Epithelial cell of prostate (primary cell): ENCODE measurements around the gene KNG1.
A peak's percentile ranks its signal among the peaks of the same experiment; 100 is the strongest.
"Not testable (repeated sequence)": the region's sequence is repeated elsewhere in the genome, so short reads cannot be mapped to it uniquely, and the experiment has no call there.

Source experiments
- DNase-seq: peaks from one replicate; pipeline ENCODE4 v3.0.0-alpha.2; 2011; ENCODE audit warnings: low read depth, low spot score
- H3K27ac ChIP-seq: fragments of 450-650 bp; 2 replicates; pipeline ENCODE4 v1.5.1; 2017; ENCODE audit warnings: mild to moderate bottlenecking

Gene KNG1

DNA sequence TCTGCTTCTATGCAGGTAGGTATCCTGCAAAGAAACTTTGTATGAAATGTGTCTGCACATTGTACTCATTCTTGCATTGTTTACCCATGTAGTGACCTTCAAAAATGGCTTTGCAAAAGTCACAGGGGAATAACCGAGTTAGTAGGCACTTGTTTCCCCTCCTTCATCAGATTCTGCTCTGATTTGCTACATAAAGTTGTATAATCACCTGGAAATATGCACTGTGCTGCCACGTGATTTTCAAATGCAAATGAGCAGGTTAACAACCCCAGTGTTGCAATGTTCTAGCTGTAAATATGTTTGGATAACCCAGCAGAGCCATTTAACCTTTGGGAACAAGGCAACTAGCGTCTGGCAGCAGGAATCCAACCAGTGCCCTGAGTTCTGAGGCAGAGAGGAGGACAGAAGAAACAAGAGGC, at the start of gene KNG1:
Gene KNG1, plus strand, starts transcription at position 321 of the 419 bp plus-strand sequence. CDS start 184 bp downstream, outside the sequence.
- no peak within 1 kb of the TSS for H3K27ac ChIP-seq
- DNase-seq, result no peak

DNA sequence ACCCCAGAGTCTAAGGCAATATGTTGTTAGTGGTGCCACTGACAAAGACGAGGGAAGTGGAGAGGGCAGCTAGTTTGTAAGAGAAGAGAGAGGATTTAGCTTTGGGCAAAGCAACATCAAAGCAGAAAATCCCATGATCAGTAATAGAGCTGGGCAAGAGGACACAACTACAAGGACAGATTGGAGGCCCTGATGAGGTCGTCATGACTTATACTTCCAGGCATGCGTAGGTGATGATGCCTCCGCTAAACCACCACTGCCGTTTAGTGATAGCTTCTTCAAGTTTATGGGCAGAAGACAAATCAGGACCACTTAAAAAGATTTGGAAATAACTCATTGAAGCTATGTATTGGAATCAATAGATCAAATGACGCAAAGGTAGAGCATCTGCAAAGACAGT, 48.7 kb upstream of the KNG1 start:
- DNase-seq, result no peak
- peak overlapping the region; percentile 88 for H3K27ac ChIP-seq

DNA sequence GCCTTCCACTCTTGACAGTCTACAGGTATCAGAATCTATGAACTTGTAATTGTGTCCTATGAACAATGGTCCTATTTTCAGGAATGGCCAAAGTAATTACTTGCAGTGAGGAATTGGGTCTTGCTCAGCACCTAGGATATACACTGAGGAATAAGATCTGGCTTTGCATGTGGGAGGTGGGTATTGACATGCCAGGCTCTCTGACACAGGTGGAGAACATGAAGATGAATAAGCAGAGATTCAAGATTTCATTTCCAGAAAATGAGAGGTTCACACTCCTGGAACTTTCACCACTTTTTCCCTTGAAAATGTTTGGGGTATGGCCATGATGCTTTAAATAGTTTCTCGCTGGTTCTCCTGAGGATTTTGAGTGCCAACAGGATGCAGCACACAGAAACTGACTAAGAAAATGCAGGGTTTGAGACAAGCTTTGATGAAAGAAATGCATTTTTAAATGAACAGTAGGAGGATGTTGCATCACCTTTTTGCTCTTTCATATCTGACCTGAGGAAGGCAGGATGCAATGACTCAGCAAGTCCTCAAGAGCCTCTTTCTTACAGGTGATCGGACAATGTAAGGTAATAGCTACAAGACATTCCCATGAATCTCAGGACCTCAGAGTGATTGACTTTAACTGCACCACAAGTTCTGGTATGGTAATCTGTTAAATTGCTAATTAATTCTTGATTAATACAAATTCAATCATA, 47.6 kb upstream of the KNG1 start:
- peak overlapping the region; percentile 88 for H3K27ac ChIP-seq
- DNase-seq, result peak; percentile 16

DNA sequence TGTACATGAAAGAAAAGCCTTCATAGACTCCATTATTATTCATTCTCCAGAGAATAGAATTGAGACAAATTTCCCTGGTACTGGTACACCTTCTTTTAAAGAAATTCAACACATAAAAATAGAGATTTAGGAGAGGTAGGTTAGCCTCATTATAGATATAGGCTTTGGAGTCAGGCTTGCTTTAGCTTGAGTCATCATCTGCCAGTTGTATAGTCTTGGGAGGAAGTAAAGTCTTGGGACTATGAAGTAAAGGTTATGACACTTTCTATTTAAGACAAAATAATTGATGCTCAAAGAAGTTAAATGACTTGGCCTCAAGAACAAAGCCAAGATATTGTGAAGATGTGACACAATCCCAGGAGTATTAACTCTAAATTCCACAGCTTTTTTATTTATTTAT, 47.0 kb upstream of the KNG1 start:
- DNase-seq, result no peak
- peak overlapping the region; percentile 88 for H3K27ac ChIP-seq

DNA sequence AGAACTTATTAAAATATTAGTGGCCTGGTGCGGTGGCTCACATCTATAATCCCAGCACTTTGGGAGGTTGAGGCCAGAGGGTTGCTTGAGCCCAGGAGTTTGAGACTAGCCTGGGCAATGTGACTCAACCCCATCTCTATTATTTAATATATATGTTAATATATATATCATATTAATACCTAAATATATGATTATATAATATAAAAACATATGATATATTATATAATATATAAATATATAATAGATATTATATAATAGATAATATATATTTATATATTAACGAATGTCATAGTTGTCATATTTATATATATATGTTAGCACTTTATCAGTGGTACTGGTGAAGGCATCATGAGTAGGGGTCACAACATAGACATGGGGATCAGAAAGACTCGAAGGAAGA, 46.1 kb upstream of the KNG1 start:
- no peak overlapping the region for H3K27ac ChIP-seq
- no peak for DNase-seq

DNA sequence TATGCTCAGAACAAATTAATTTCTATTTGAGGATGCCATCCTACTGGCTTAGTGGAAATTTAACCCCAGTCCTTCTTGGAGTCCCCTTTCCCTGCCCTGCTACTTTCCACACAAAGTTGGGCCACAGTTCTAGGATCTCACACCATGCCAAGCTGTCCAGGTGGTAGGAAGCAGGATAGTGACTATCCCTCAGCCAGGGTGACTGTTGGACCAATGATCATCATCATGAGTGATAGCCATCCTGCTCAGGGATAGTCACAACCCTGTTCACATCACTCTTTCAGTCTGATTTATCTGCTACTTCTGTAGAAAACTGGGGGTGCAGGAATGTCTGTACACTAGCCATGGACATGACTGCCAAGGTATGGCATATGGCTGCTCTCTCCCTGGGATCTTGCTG, 38.6 kb upstream of the KNG1 start:
- H3K27ac ChIP-seq, result no peak overlapping the region

DNA sequence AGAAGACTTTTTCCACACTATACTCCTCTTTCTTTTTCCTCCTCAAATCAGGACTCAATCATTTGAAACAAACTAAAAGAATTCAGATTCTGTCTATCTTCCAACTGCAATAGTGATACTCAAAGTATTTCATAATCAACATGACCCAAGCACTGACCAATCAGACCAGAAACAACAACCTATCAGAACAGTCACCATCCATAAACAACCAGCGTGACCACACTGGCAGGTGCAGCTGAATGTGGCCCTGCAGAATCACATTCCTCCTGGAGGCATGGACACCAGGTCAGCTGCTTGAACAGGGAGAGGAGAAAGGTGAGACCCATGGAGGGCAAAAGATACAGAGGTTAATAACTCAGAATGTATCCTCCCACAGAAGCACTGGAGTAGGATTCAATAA, 38.0 kb upstream of the KNG1 start:
- DNase-seq, result no peak
- no peak overlapping the region for H3K27ac ChIP-seq

More for the DNA sequence above, 38.6 kb upstream of the KNG1 start:
- DNase-seq, result no peak

DNA sequence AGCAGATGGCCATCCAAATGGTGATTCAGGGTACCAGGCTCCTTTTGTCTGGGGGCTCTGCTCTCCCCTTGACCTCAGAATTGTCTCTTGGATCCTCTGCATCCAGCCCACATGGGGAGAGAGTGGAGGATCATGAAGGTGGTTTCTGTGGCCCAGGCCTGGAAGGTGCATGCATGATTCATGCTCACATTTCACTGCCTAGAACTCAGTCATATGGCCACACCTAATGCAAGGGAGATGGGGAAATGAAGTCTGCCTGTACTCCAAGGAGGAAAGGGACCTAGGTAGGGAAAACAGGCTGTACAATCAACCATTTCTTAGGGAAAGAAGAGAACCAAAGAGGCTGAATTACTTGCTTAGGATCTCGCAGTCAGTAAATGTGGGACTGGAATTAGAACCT, 36.3 kb upstream of the KNG1 start:
- H3K27ac ChIP-seq, result no peak overlapping the region
- DNase-seq, result peak; percentile 57

DNA sequence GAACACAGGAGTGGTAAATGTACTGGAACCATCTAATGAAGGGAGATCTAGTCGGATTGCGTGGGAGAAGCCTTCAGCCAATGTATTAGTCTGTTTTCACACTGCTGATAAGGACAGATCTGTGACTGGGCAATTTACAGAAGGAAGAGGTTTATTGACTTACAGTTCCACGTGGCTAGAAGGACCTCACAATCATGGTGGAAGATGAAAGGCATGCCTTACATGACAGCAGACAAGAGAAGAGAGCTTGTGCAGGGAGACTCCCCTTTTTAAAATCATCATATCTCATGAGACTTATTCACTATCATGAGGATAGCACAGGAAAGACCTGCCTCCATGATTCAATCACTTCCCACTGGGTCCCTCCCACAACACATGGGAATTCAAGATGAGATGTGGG, 34.3 kb upstream of the KNG1 start:
- no peak for DNase-seq
- H3K27ac ChIP-seq, result no peak overlapping the region

DNA sequence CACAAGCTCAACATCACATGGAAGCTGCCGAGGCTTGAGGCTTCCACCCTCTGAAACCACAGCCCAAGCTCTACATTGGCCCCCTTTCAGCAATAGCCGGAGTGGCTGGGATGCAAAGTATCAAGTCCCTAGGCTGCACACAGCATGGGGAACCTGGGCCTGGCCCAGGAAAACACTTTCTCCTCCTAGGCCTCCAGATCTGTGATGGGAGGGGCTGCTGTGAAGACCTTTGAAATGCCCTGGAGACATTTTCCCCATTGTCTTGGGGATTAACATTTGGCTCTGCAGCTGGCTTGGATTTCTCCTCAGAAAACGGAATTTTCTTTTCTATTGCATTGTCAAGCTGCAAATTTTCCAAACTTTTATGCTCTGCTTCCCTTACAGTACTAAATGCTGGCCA, 33.2 kb upstream of the KNG1 start:
- H3K27ac ChIP-seq, result no peak overlapping the region
- no peak for DNase-seq

DNA sequence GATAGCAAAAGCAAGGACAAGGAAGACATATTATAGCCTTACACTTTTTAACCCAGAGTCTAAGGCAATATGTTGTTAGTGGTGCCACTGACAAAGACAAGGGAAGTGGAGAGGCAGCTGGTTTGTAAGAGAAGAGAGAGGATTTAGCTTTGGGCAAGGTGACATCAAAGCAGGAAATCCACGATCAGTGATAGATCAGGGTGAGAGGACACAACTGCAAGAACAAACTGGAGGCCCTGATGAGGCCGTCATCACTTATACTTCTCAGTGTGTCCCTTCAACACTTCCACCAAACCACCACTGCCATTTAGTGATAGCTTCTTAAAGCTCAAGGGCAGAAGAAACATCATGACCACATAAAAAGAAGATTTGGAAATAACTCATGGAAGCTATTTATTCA, 30.7 kb upstream of the KNG1 start:
- DNase-seq, H3K27ac ChIP-seq: not testable (repeated sequence)

DNA sequence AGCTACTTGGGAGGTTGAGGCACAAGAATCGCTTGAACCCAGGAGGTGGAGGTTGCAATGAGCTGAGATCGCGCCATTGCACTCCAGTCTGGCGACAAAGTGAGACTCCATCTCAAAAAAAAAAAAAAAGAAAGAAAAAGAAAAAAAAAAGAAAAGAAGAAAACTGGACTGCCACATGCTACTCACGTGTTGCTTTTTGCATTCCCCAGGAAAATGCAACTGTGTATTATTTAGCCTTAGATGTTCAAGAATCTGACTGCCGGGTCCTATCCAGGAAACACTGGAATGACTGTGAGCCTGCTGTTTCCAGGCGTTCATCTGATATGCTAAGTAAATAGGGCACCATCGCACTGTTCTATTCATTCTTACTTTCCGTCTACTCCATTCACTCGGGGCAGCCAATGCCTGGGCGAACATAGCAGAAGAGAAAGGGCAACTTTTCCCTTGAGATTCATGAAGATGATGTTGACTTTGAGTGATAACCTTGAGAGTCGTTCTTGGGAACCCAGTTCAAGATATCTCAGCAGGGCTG, 30.0 kb upstream of the KNG1 start:
- DNase-seq, result no peak
- no peak overlapping the region for H3K27ac ChIP-seq

DNA sequence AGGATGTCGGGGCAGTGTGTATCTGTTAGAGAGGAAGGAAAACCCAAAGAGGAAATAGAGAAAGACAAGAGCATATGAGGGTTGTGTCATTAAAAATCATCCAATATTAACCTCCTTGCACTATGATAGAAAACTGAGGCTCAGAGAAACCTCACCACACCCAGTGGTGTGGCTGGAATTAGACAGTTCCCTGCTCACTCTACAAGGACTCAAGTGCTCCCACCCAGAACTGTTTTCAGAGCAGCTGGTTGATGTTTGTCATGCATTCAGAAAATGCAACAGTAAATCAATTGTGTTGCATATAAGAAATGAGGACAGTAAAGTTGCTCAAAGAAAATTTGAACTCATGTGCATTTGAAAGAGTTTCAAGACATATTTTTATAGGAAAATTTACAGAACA, 26.9 kb upstream of the KNG1 start:
- H3K27ac ChIP-seq, DNase-seq: not testable (repeated sequence)

DNA sequence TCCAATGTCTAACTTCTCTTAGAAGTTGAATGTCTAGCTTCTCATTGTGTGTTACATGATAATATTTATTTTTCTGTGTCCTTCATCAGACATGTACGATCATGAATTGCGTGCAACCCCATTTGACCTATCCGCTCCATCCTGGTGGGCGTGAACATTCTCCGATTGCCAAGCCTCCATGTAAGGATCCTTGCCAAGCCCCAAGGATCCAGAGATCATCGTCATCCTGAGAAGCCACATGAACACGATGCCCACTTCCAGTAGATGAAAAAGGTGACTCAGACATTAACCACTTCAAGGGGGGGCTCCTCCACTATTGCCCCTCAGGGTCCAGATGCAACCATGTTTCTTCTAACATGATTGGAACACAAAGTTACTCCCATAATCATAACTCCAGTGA, 25.5 kb upstream of the KNG1 start:
- DNase-seq, result no peak
- H3K27ac ChIP-seq, result no peak overlapping the region

DNA sequence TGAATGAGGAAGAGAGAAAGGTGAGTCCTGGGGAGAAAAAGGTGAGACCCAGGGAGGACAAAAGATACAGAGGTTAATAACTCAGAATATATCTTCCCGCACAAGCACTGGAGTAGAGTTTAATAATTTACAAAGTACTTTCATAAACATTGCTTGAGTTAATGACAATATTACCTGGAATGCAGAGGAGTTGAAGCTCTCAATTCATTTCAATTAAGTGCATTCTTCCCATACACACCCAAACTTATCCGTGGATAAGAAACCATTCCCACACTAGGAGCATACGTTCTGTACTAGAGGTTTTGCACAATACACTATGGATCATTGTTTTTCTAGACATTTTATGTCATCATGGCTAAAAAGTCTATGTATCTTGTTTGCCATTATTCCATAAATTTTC, 23.3 kb upstream of the KNG1 start:
- H3K27ac ChIP-seq, result no peak overlapping the region
- DNase-seq, result no peak

DNA sequence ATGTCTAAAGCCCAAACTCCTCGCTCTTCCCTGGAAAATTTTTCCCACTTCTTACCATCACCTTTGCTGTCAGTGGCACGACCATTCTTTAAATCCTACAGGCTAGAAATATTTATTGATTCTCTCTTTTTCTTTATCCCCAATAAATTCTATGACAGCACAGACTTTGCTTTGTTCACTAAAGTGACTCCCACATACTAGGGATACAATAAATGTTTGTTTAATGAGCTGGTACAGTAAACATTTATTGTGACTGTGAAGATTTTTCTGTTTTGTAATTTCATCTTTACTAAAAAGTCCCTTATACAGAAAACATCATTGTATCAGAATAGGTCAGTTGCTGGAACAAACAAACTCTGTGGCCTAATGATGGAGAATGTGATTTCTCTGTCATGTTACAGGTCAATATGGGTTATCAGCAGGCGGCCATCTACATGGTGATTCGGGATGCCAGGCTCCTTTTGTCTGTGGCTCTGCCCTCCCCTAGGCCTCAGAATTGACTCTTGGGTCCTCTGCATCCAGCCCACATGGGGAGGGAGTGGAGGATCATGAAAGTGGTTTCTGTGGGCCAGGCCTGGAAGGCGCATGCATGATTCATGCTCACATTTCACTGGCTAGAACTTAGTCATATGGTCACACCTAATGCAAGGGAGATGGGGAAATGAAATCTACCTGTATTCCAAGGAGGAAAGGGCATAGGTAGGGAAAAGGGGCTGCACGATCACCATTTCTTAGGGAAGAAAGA, 22.7 kb upstream of the KNG1 start:
- peak; percentile 31 for DNase-seq
- H3K27ac ChIP-seq, result no peak overlapping the region

DNA sequence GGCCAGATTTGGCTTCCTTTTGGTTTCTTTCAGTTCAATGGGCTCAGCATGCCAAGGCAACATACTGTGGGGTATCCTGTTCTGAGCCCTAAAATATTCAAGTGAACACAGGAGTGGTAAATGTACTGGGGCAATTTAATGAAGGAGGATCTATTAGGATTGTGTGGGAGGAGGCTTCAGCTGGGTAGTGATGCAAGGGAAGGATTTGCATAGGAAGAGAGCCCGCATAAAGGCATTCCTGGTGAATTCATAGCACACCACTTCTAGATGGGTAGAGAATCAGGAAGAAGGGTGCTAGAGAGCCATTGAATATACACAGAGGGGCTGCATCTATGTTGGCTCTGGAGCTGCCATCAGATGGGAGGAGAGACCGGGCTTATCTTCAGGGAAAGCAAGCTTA, 20.6 kb upstream of the KNG1 start:
- no peak overlapping the region for H3K27ac ChIP-seq
- no peak for DNase-seq

DNA sequence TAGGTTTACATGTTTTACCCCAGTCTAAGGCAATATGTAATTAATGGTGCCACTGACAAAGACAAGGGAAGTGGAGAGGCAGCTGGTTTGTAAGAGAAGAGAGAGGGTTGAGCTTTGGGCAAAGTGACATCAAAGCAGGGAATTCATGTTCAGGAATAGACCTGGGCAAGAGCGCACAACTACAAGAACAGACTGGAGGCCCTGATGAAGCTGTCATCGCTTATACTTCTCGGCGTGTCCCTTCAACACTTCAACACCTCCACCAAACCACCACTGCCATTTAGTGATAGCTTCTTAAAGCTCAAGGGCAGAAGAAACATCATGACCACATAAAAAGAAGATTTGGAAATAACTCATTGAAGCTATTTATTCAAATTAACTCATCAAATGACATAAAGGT, 19.6 kb upstream of the KNG1 start:
- H3K27ac ChIP-seq, result no peak overlapping the region

DNA sequence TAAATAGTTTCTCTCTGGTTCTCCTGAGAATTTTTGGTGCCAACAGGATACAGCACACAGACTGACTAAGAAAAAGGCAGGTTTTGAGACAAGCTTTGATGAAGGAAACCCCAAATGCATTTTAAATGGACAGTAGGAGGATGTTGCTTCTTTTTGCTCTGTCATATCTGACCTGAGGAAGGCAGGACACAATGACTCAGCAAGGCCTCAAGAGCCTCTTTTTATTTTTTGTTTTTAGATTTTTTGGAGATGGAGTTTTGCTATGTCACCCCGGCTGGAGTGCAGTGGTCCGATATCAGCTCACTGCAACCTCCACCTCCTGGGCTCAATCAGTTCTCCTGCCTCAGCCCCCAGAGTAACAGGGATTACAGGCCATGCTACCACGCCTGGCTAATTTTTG, 16.9 kb upstream of the KNG1 start:
- no peak overlapping the region for H3K27ac ChIP-seq
- DNase-seq, result no peak

More for the DNA sequence above, 19.6 kb upstream of the KNG1 start:
- DNase-seq, result no peak

DNA sequence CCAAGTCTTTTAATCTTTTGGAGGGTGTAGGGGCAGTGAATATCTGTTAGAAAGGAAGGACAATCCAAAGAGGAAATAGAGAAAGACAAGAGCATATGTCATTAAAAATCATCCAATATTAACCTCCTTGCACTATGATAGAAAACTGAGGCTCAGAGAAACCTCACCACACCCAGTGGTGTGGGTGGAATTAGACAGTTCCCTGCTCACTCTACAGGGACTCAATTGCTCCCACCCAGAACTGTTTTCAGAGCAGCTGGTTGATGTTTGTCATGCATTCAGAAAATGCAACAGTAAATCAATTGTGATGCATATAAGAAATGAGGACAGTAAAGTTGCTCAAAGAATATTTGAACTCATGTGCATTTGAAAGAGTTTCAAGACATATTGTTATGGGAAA, 14.7 kb upstream of the KNG1 start:
- not testable (repeated sequence) for H3K27ac ChIP-seq, DNase-seq

DNA sequence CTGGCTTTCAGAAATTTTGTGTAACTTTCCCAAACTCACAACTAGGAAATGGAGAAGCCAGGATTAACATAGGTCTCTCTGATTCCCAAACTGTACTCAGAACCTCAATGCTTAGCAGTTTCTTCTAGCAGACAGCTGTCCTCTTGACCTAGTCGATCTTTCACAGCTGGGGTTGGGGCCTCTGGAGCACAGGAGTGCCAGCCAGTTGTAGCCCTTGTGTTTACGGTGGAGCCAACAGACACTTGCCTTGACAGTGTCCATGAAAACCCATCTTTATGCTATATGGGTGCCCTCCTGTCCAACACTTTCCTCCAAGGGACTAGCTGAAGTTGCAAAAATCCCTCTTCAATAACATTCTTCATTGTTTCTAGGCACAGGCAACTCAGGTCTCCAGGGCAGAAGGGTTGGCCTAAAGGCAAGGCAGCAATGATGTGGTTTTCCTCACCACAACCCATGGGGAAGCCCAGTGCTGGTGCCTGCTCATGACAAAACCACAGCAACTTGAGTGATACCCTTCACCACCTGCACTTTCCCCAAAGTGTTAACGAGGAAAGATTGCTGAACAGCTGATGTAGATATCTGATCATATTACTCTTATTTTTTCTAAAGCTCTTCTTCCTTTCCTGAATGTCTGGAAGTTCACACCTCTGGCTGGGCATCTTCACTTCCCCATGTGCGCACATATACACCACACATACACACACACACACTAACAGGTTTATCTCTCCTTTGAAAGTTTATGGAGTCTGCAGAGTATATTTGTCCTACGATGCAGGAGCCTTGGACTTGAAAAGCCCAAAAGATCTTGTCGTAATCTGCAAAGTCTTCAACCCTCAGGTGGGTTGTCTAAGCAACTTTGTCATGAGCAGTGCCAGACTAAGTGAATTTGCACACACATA, 11.0 kb upstream of the KNG1 start:
- no peak for DNase-seq
- no peak overlapping the region for H3K27ac ChIP-seq
